MM.1S (cell line): Measurements from ENCODE around the gene VDAC1.
"Not testable (repeated sequence)": the region's sequence is repeated elsewhere in the genome, so short reads cannot be mapped to it uniquely, and the experiment has no call there.

Source experiments
- DNase-seq: peaks from one replicate; pipeline ENCODE4 v3.0.0-alpha.2; 2015
- H2AFZ ChIP-seq: fragments of 300-600 bp; sonication (generic); 2 replicates; pipeline ENCODE4 v1.6.0; 2016; ENCODE audit warnings: antibody characterized with exemption, low read length
- H3F3A ChIP-seq: fragments of 300-600 bp; sonication (generic); 2 replicates; pipeline ENCODE4 v1.6.1; 2016; ENCODE audit warnings: mild to moderate bottlenecking, antibody characterized with exemption, low read length, moderate library complexity, mixed read lengths; ENCODE audit not compliant: insufficient read depth
- H3K27ac ChIP-seq: fragments of 300-600 bp; sonication (generic); 2 replicates; pipeline ENCODE4 v1.5.1; 2016; ENCODE audit warnings: mild to moderate bottlenecking, low read length
- H3K27me3 ChIP-seq: fragments of 300-600 bp; sonication (generic); replicated peaks from 2 replicates; pipeline ENCODE4 v1.6.0; 2016; ENCODE audit warnings: low read length; ENCODE audit not compliant: insufficient read depth
- H3K36me3 ChIP-seq: fragments of 300-600 bp; sonication (generic); replicated peaks from 2 replicates; pipeline ENCODE4 v1.6.1; 2016; ENCODE audit warnings: mild to moderate bottlenecking, low read length, mixed read lengths; ENCODE audit not compliant: insufficient read depth
- H3K4me1 ChIP-seq: fragments of 300-600 bp; sonication (generic); 2 replicates; pipeline ENCODE4 v1.6.1; 2016; ENCODE audit warnings: low read length, mixed read lengths
- H3K4me2 ChIP-seq: fragments of 300-600 bp; sonication (generic); 2 replicates; pipeline ENCODE4 v1.6.0; 2016; ENCODE audit warnings: low read depth, low read length
- H3K4me3 ChIP-seq: fragments of 300-600 bp; sonication (generic); 2 replicates; pipeline ENCODE4 v1.5.1; 2016; ENCODE audit warnings: low read length, mixed read lengths
- H3K79me2 ChIP-seq: fragments of 300-600 bp; sonication (generic); 2 replicates; pipeline ENCODE4 v1.6.1; 2016; ENCODE audit warnings: mixed run types, low read length, mixed read lengths
- H3K9ac ChIP-seq: fragments of 300-600 bp; sonication (generic); 2 replicates; pipeline ENCODE4 v1.6.1; 2016; ENCODE audit warnings: low read length, mixed read lengths
- H3K9me2 ChIP-seq: fragments of 300-600 bp; sonication (generic); replicated peaks from 2 replicates; pipeline ENCODE4 v1.6.1; 2016; ENCODE audit warnings: mild to moderate bottlenecking, low read length, mixed read lengths; ENCODE audit not compliant: insufficient read depth
- H3K9me3 ChIP-seq: fragments of 300-600 bp; sonication (generic); replicated peaks from 2 replicates; pipeline ENCODE4 v1.6.1; 2016; ENCODE audit warnings: mild to moderate bottlenecking, low read length, mixed read lengths; ENCODE audit not compliant: insufficient read depth
- H4K20me1 ChIP-seq: fragments of 300-600 bp; sonication (generic); 2 replicates; pipeline ENCODE4 v1.6.1; 2016; ENCODE audit warnings: mild to moderate bottlenecking, low read length, moderate library complexity, mixed read lengths; ENCODE audit not compliant: insufficient read depth
- EZH2 ChIP-seq: fragments of 300-600 bp; sonication (generic); optimal IDR thresholded peaks from 2 replicates; pipeline ENCODE3; 2017; ENCODE audit warnings: low read depth, mild to moderate bottlenecking, antibody characterized with exemption, low read length, mixed read lengths
- EZH2phosphoT487 ChIP-seq: fragments of 300-600 bp; sonication (generic); IDR thresholded peaks from 2 replicates; pipeline ENCODE4 v1.6.1; 2018; ENCODE audit warnings: antibody characterized with exemption, low read length
- TF ChIP-seq, protein P1 (sequence below): fragments of 300-600 bp; sonication (generic); IDR thresholded peaks from 2 replicates; pipeline ENCODE4 v1.5.1; 2016; ENCODE audit warnings: antibody characterized with exemption, low read length, mixed read lengths

The VDAC1 gene

DNA sequence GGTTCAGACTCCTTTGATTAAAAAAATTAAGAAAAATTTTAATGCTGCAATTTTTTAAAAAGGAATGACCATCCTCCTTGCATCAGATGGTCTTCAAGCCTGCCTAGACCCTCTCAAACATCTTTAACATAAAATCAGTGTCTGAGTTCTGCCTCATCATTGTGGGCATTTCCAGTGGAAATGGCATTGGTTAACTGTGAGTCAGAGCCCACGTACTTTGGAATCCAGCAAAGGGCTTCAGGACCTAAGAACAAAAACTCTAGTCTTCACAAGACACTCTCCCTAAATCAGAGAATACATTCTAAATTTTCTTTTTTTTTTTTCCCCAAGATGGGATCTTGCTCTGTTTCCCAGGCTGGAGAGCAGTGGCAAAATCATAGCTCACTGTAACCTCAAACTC lies 26.9 kb downstream of the VDAC1 start:
- TF ChIP-seq EZH2phosphoT487 (no peak), EZH2 (no peak)
- TF ChIP-seq, protein P1, sequence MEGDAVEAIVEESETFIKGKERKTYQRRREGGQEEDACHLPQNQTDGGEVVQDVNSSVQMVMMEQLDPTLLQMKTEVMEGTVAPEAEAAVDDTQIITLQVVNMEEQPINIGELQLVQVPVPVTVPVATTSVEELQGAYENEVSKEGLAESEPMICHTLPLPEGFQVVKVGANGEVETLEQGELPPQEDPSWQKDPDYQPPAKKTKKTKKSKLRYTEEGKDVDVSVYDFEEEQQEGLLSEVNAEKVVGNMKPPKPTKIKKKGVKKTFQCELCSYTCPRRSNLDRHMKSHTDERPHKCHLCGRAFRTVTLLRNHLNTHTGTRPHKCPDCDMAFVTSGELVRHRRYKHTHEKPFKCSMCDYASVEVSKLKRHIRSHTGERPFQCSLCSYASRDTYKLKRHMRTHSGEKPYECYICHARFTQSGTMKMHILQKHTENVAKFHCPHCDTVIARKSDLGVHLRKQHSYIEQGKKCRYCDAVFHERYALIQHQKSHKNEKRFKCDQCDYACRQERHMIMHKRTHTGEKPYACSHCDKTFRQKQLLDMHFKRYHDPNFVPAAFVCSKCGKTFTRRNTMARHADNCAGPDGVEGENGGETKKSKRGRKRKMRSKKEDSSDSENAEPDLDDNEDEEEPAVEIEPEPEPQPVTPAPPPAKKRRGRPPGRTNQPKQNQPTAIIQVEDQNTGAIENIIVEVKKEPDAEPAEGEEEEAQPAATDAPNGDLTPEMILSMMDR, result no peak
- Histone ChIP-seq H3K27me3 (no peaks in the 10 kb centered on the region), H2AFZ (no peak overlapping the region), H3K27ac (no peak overlapping the region), H3K4me2 (no peak overlapping the region), H3K79me2 (peaks cover 42% of the 10 kb centered on the region), H3K9ac (no peak overlapping the region), H3K9me2 (no peaks in the 10 kb centered on the region), H3K4me3 (no peak overlapping the region), H3K4me1 (no peaks in the 10 kb centered on the region), H4K20me1 (no peaks in the 10 kb centered on the region), H3F3A (peaks cover 15% of the 10 kb centered on the region), H3K9me3 (no peaks in the 10 kb centered on the region), H3K36me3 (peaks cover 13% of the 10 kb centered on the region)
- DNase-seq, result no peak

DNA sequence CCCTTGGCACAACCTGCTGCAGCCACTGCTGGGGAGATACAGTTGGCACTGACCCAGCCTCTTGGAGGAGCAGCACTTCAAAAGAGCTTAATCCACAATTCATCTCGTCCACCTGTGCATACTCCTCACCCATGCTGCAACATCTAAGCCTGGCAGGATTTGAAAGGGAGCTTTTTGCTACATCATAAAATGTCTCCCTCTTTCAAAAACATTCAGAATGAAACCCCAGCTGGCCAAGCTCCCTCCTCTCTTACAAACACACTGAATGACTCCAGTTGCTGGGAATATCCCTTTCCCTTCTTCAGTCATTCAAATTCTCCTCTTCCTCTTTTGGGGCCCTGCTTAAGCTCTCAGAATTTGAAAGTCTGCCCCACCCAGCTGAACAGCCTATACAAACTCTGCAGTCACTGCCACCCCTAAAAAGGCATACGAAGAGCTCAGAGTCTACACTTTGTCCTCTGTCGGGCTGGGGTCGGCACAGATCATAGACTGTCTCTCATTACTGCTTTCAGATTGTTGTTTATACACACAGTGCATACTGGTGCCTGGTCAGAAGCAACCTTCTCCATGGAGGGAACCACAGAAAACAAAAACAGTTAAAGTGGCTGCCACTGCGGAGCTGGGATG lies 27.5 kb downstream of the VDAC1 start:
- Histone ChIP-seq H4K20me1 (no peaks in the 10 kb centered on the region), H3K9me2 (no peaks in the 10 kb centered on the region), H3K36me3 (peaks cover 13% of the 10 kb centered on the region), H3K4me1 (no peaks in the 10 kb centered on the region), H3K27me3 (no peaks in the 10 kb centered on the region), H3F3A (peaks cover 15% of the 10 kb centered on the region), H3K27ac (no peak overlapping the region), H3K4me2 (no peak overlapping the region), H3K9ac (no peak overlapping the region), H2AFZ (no peak overlapping the region), H3K4me3 (no peak overlapping the region), H3K9me3 (no peaks in the 10 kb centered on the region), H3K79me2 (peaks cover 42% of the 10 kb centered on the region)
- TF ChIP-seq, protein P1, result no peak
- TF ChIP-seq EZH2, result no peak
- TF ChIP-seq EZH2phosphoT487, result no peak
- DNase-seq, result no peak

DNA sequence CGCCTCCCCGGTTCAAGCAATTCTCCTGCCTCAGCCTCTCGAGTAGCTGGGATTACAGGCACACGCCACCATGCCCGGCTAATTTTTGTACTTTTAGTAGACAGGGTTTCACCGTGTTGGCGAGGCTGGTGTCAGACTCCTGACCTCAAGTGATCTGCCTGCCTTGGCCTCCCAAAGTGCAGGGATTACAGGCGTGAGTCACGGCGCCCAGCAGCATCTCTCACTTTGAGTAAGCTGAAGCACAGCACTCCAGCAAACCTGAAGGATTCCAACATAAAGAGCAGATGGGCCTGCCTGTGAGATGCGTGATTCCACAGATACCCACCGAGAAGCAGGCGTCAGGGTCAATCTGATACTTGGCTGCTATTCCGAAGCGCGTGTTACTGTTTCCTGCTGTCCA lies 29.2 kb downstream of the VDAC1 start:
- not testable (repeated sequence) for H3K9me3 ChIP-seq

GRCh38 chr5:133974142-133974541 lies 30.6 kb downstream of the VDAC1 start:
- Histone ChIP-seq H3K36me3 (peaks cover 8% of the 10 kb centered on the region; the same call in 1 of the 2 replicates), H3F3A (peaks cover 35% of the 10 kb centered on the region), H3K27me3 (no peaks in the 10 kb centered on the region), H3K4me1 (0 out of 2 replicates have a peak, but pooled peaks cover 5% of the 10 kb centered on the region), H2AFZ (no peak overlapping the region), H3K79me2 (peaks cover 26% of the 10 kb centered on the region), H3K27ac (no peak overlapping the region), H3K9me2 (no peaks in the 10 kb centered on the region), H4K20me1 (no peaks in the 10 kb centered on the region), H3K4me3 (no peak overlapping the region), H3K4me2 (no peak overlapping the region), H3K9ac (no peak overlapping the region), H3K9me3 (no peaks in the 10 kb centered on the region)
- no peak for DNase-seq
- no peak for TF ChIP-seq EZH2phosphoT487
- TF ChIP-seq, protein P1, result no peak
- TF ChIP-seq EZH2, result no peak

More for the DNA sequence above, 29.2 kb downstream of the VDAC1 start:
- Histone ChIP-seq H3F3A (peaks cover 24% of the 10 kb centered on the region), H3K79me2 (peaks cover 34% of the 10 kb centered on the region)
- H3K4me3 ChIP-seq, H3K9ac ChIP-seq, H3K4me1 ChIP-seq, H3K27me3 ChIP-seq, H4K20me1 ChIP-seq, H3K9me2 ChIP-seq, H2AFZ ChIP-seq, DNase-seq, H3K4me2 ChIP-seq, H3K36me3 ChIP-seq, H3K27ac ChIP-seq: not testable (repeated sequence)
